Hippocampal formation (tissue), 2 donors: ENCODE data around the gene OR2A42.
"Not testable (repeated sequence)": the region's sequence is repeated elsewhere in the genome, so short reads cannot be mapped to it uniquely, and the experiment has no call there.

Source experiments
- DNase-seq, 2 donors: peaks; one replicate each; lab custom pipeline; 2025; lab: John Stamatoyannopoulos, UW

OR2A42 gene

GRCh38 chr7:144223675-144224074, 15.7 kb downstream of the OR2A42 start:
- DNase-seq, result not testable (repeated sequence)

DNA sequence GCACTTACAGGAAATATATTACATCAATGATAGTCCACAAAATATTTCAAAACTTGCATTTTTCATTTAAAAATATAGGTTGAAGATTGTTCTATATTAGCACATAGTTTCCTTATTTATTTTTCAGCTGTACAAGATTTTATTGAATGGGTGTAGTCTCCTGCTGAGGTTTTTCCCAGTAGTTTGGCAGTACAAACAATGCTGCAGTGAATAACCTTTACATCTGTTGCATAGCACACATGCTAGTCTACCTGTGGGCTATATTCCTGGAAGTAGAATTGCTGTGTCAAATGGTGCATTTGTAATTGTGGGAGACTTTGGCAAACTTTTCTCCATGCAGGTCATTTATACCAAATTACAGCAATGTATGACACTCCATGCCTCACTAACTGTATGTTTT, 18.9 kb downstream of the OR2A42 start:
- DNase-seq, result not testable (repeated sequence)

DNA sequence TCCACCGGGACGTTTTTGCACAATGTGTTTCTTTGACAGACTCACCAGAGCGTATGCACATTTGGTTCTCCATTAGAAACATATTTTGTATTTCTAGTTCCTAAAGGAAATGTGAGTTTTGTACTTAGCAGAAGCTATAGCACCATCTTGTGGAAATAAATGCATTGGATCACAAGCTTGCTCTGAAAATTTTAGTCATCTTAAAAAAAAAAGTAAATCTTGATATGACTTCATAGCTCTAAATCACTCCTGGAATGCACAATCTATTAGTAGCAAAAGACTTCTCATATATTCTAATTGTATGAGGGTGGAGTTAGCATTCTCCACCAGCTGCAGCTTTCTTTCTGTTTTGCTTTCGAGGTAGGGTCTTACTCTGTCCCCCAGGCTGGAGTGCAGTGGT, 20.3 kb downstream of the OR2A42 start:
- DNase-seq, result not testable (repeated sequence)

DNA sequence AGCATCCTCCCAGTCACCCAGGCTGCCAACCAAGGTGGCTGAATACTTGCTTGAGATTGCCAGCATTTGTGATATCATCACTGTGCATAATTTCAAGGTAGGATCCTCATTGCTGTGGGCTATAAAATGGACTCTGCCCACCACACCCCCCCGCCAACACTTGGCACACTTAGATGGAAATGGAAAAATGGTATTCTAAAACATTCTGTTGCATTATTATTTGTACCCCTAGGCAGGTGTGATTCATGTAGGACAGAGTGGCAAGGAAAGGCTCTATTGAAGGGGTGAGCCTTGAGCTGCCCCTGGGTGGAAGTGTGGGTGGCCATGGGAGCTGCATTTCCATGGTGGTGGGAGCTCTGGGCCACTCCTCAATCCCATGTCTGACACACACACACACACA, 20.8 kb downstream of the OR2A42 start:
- not testable (repeated sequence) for DNase-seq

- not testable (repeated sequence) for DNase-seq
These were observed 22.2 kb downstream of the OR2A42 start for GRCh38 chr7:144217200-144217599.

DNA sequence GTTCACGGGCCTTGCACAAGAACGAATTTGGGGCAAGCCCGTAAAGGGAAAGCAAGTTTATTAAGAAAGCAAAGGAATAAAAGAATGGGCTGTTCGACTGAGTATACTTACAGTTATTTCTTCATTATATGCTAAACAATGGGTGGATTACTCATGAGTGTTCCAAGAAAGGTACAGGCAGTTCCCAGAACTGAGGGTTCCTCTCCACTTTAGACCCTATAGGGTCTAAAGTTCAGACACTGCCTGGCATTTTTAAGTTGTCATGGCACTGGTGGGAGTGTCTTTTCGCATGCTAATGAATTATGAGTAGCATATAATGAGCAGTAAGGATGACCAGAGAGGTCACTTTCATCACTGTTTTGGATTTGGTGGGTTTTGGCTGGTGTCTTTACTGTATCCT, 34.1 kb downstream of the OR2A42 start:
- not testable (repeated sequence) for DNase-seq

- not testable (repeated sequence) for DNase-seq
These were observed 36.3 kb downstream of the OR2A42 start for GRCh38 chr7:144203086-144203485.

DNA sequence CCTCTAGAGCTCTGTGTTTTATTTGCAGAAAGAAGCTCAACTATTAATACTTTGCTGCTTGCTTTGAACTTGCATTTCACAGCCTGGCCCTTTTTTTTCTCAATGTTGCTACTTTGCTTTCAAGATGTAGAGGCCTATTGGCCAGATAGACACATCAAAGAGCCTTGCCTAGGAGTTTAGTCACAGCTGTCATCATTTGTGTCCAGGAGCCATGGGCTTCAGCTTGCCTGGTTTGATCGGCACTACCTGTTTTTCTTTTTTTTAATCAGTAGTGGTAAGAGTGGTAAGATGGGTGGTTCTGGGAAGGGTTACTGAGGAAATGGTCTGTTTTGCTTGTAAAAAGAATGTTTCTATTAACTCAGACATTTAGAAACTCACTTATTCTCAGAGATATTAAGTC, 37.4 kb downstream of the OR2A42 start:
- DNase-seq, result not testable (repeated sequence)

GRCh38 chr7:144198934-144199333, 40.5 kb downstream of the OR2A42 start:
- not testable (repeated sequence) for DNase-seq

DNA sequence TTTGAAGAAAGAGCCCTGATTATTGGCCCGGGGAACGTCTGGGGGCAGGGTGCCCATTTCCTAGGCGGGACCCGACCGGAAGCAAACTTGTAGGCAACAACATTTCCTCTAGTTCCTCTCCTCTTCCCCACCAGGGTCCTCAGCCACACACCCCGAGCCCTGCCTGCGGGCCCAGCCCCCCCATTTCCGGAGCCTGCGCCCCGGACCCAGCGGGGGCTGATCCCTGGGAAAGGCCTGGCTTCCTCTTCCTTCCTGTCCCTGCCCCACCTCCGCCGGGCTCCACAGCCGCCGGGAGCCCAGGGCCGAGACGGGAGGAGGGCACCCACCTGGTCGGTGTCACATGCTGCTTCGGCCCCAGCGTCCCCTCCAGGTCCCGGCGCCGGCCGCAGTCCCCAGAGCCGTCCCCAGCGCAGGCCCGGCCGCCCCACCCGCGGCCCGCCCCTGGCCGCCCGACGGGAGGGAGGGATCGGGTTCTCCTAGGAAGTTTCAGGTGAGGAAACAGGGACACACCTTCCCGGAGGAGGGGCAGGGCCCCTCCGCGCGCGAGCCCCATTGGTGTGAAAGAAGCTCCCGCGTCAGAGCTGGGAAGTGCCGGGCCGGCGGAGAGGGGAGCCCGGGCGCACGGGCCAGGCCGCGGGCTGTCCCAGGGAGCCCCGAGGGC, 44.1 kb downstream of the OR2A42 start, which contains the start of gene ARHGEF35:
Gene ARHGEF35 (minus strand): TSS at position 622 of the 661 bp plus-strand sequence. CDS start 7,450 bp downstream, outside the sequence.
- not testable (repeated sequence) for DNase-seq

DNA sequence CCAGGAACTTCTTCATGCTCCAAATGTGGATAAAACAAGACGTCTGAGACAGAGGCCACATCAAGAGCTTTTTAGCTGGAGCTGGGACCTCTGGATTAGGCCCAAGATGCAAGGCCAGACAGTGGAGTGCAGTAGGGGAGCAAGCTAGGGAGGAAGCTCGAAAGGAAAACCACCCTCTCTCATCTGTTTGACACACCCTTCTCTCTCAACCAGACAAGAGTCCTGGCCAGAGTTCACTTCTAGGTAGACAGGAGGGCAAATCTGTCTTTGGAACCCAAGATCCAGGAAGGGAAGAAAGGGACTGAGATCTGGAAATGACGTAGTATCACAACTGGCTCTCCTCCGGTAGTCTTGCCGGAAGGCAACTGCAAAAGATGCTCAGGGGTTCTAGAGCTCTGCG, 45.0 kb downstream of the OR2A42 start:
- not testable (repeated sequence) for DNase-seq

- DNase-seq, result not testable (repeated sequence)
These were observed 45.6 kb downstream of the OR2A42 start for GRCh38 chr7:144193782-144194181.

DNA sequence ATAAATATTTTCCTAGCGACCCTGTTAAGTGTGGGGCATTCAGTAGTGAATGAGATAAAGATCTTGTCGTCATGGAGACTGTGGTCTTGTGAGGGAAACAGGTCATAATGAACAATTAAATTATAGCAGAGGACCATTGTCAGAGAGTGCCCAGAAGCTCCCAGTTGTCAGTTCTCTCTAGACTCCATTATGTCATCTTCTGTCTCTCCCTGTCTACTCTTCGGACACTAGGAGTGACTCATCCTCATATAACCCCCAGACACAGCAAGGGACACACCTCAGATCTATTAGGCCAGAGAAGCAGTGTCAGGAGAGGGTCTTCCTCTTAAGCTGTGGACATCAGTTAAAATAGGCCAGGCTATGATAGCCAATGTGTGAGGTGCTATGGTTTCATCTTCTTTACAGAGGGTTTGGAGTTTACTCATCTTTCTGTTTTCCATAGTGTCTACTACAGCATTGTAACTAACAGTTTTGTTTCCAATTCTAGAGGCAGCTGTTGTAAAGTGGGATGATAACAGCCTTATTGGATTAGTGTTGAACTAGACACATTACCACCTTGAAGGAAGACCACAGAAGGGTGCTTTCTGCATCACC, 50.7 kb downstream of the OR2A42 start:
- not testable (repeated sequence) for DNase-seq

- DNase-seq, result not testable (repeated sequence)
These were observed 51.6 kb downstream of the OR2A42 start for GRCh38 chr7:144187848-144188247.

- not testable (repeated sequence) for DNase-seq
These were observed 56.2 kb downstream of the OR2A42 start, which contains the start of gene CTAGE4 for GRCh38 chr7:144183166-144183565. CTAGE4 (plus strand) TSS chr7:144183466; CDS start chr7:144183504, 38 bp downstream.

- not testable (repeated sequence) for DNase-seq
These were observed 60.3 kb downstream of the OR2A42 start for GRCh38 chr7:144179165-144179479.

DNA sequence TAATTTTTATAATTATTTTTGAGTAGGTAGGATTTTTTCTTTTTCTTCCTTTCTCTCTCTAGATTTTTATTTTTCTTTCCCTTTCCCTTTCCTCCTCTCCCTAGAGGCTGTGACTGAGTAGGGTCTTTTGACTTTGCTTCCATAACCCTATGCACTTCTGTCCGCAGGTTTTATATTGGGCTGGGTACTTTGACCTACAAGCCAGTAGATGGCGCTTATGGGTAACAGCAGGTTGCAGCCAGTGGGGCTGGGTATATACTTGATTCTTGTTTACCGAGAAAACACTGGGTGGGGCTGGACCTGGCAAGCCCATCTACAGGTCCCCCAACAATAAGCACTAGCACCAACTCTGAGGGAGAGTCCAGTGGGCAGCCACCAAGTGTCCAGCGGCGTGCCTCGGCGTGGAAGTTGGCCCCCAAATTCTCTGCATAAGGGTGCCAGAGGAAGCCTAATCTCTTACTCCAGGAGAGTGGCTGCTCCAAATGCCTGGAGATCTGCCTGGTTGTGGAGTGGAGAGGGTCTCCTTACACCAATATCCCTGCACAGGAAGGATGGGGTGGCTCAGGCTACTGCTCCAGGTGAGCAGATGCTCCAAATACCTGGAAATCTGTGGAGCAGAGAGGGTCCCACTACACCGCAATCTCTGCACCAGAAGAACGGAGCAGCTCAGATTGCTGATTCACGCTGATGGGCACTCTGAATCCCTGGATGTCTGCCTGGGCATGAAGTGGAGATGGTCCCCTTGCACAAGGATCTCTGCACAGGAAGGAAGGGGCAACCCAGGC, 60.8 kb downstream of the OR2A42 start:
- DNase-seq, result not testable (repeated sequence)
